ENCODE measurements around the gene LZIC. TPM values are rescaled to one million over a fixed set of nuclear protein-coding genes. Genes with fewer than 3 reads are reported as not detected.
A peak's percentile ranks its signal among the peaks of the same experiment; 100 is the strongest.

Gene LZIC
- total RNA-seq, 1 donor from 2014 or later = 36.3 TPM

DNA sequence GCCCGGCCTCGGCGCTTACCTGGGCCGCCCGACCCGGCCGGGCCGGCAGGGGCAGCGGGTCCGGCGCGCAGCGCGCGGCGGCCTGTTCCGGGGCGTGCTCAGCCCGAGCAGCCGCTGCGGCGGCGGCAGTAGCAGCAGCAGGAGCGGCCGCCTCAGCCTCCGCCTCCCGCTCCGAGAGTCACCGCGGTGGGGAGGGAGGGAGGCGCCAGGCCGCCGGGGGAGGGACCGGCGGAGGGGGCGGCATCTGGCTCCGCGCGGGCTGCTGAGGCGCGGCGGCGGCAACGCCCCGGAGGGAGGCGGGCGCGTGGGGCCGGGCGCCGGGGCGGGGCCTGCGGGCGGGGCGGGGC lies 33.1 kb downstream of the LZIC start, which contains the start of gene CTNNBIP1:
Gene CTNNBIP1, minus strand, starts transcription at position 194 of the 347 bp plus-strand sequence. CDS start 38,205 bp downstream, outside the sequence.
- no peak for DNase-seq
- Histone ChIP-seq H3K36me3 (no peaks in the 10 kb centered on the region), H3K9me3 (replicated peaks) (no peaks in the 10 kb centered on the region), H3K27me3 (ENCODE audit: low read depth) (no peaks in the 10 kb centered on the region), H3K27ac (replicated peaks) (peak within 1 kb of the TSS; percentile 98), H3K4me3 (peak within 1 kb of the TSS; percentile 97), H3K4me1 (peaks cover 73% of the 10 kb centered on the region)
- TF ChIP-seq, protein P1, sequence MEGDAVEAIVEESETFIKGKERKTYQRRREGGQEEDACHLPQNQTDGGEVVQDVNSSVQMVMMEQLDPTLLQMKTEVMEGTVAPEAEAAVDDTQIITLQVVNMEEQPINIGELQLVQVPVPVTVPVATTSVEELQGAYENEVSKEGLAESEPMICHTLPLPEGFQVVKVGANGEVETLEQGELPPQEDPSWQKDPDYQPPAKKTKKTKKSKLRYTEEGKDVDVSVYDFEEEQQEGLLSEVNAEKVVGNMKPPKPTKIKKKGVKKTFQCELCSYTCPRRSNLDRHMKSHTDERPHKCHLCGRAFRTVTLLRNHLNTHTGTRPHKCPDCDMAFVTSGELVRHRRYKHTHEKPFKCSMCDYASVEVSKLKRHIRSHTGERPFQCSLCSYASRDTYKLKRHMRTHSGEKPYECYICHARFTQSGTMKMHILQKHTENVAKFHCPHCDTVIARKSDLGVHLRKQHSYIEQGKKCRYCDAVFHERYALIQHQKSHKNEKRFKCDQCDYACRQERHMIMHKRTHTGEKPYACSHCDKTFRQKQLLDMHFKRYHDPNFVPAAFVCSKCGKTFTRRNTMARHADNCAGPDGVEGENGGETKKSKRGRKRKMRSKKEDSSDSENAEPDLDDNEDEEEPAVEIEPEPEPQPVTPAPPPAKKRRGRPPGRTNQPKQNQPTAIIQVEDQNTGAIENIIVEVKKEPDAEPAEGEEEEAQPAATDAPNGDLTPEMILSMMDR (IDR thresholded peaks at IDR 0.05; ENCODE audit: borderline replicate concordance) = no peak
- intact Hi-C loops (cut with micrococcal nuclease) = no loop called here

DNA sequence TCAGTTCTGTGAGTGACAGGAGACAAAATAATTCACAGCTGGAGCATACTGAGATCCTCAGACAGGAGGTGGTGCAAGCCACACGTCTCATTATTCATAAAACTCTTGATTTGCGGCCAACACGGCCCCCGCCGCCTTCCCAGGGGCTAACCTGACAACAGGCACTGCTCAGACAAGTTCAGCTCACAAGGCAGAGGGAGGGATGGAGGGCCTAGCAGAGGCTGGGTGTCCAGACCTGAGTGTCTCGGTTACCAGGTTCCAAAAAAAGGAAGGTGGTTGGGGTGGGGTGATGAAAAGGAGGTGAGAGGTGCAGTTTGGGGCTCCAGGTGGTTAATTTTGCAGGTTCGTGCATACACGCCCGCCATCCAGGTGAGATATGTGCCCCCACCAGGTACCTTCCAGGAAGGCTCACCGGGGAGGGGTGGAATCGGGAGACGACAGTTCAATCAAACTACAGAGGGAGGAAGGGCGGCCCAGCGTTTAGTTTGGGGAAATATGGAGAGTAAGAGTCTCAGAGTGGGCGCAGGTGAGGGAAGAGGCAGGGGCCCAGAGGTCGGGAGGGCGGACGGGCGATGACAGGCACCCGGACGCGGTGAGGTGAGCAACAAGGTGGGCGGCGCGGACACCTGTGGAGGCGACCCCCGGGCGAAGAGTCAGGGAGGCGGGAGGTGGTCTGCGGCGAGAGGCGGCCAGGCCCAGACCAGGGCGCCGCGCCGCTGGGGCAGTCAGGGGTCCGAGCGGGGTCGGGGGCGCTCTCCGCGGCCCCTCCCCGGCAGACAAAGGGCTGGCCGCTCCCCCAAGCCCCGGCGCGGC lies 33.8 kb downstream of the LZIC start:
- Histone ChIP-seq H3K9me3 (replicated peaks) (no peaks in the 10 kb centered on the region), H3K4me1 (peaks cover 73% of the 10 kb centered on the region), H3K4me3 (peak overlapping the region; percentile 97), H3K36me3 (no peaks in the 10 kb centered on the region), H3K27ac (replicated peaks) (peak overlapping the region; percentile 94), H3K27me3 (ENCODE audit: low read depth) (no peaks in the 10 kb centered on the region)
- DNase-seq = peak; percentile 23
- intact Hi-C loops (cut with micrococcal nuclease) = no loop called here
- TF ChIP-seq, protein P1 (IDR thresholded peaks at IDR 0.05; ENCODE audit: borderline replicate concordance) = no peak

DNA sequence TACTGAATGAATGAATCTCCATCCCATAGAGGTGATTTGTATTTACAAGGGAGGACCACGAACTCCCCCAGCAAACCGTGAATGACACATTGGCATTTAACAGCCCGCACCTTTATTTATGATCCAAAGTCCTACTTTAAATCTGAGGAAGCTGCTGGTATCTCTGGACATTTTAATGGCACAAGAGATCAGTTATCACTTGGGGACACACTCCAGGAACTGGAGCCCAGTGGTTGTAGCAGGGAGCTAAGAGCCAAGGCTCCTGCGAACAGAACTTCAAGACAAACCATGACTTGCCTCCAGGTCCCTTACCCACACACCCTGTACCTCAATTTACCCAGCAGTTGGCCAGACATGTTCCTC lies 34.3 kb downstream of the LZIC start:
- Histone ChIP-seq H3K9me3 (replicated peaks) (no peaks in the 10 kb centered on the region), H3K27me3 (ENCODE audit: low read depth) (no peaks in the 10 kb centered on the region), H3K36me3 (no peaks in the 10 kb centered on the region), H3K4me3 (peak overlapping the region; percentile 97), H3K27ac (replicated peaks) (peak overlapping the region; percentile 94), H3K4me1 (peaks cover 75% of the 10 kb centered on the region)
- intact Hi-C loops (cut with micrococcal nuclease) = no loop called here
- TF ChIP-seq, protein P1 (IDR thresholded peaks at IDR 0.05; ENCODE audit: borderline replicate concordance) = no peak
- no peak for DNase-seq

DNA sequence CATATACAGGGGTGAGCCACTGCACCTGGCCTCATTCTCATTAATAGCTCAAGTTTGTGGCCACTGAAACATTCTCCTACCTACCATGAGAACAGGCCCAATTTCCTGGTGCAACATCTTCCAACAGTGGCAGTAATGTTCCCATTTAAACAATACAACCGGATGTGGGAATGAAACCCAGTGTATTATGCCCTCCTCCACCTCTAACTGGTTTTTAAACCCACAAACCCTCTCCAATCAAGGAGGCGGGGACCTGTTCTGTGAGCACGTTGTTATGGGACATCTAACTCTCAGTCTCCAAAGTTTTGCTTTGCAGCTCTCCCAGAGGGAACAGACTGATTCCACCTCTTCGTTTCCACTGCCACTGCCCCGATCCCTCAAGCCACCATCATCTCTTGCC lies 35.8 kb downstream of the LZIC start:
- H3K27ac ChIP-seq (replicated peaks) = peak overlapping the region; percentile 94
- no peaks in the 10 kb centered on the region for H3K9me3 ChIP-seq (replicated peaks)
- no peaks in the 10 kb centered on the region for H3K27me3 ChIP-seq (ENCODE audit: low read depth)
- TF ChIP-seq, protein P1 (IDR thresholded peaks at IDR 0.05; ENCODE audit: borderline replicate concordance) = no peak
- no peak for DNase-seq
- intact Hi-C loops (cut with micrococcal nuclease) = no loop called here
- peaks cover 86% of the 10 kb centered on the region for H3K4me1 ChIP-seq
- no peak overlapping the region for H3K4me3 ChIP-seq
- H3K36me3 ChIP-seq = no peaks in the 10 kb centered on the region

DNA sequence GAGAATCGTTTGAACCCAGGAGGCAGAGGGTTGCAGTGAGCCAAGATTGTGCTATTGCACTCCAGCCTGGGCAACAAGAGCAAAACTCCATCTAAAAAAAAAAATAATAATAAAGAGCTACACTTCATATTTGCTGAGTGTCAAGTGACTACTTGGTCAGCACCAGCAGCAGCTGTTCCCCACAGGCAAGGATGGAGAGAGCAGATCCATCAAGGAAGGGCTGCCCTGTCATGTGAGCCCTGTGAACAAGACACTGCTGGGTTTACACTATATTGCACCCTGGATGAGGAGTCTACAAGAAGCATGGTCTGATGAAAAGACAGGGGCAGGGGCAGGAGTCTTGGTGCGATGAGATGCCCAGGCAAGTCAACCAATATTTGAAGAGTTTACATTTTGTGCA lies 36.7 kb downstream of the LZIC start:
- H3K27me3 ChIP-seq (ENCODE audit: low read depth) = no peaks in the 10 kb centered on the region
- H3K4me1 ChIP-seq = peaks cover 91% of the 10 kb centered on the region
- intact Hi-C loops (cut with micrococcal nuclease) = no loop called here
- TF ChIP-seq, protein P1 (IDR thresholded peaks at IDR 0.05; ENCODE audit: borderline replicate concordance) = no peak
- no peaks in the 10 kb centered on the region for H3K9me3 ChIP-seq (replicated peaks)
- DNase-seq = no peak
- no peak overlapping the region for H3K4me3 ChIP-seq
- H3K36me3 ChIP-seq = no peaks in the 10 kb centered on the region
- no peak overlapping the region for H3K27ac ChIP-seq (replicated peaks)
